ENCODE results near the gene ABHD6.
"Not testable (repeated sequence)": the region's sequence is repeated elsewhere in the genome, so short reads cannot be mapped to it uniquely, and the experiment has no call there.

The ABHD6 gene

DNA sequence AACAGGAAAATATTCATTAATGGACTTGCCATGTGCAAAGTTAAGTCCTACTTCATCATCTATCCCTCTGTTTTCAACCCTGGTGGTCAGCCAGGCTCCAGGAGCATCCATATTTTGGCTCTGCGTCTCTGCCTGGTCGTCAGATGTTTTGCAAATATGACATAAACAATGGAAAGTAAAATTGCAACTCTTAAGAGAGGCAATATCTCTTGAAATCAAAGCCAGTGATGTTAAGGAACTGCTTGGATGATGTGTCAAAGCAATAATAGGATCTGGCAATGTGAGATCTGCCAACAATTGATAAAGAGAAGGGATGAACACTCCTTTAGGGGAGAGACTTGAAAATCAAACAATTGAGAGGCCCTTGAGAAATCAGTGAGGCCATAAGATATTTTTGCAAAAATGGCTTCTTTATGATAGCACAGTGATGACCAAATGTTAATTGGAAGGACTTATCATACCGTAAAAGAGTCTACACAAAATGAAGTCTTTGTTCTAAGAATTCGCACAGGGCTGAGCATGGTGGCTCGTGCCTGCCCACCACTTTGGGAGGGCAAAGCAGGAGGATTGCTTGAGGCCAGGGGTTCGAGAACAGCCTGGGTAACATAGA is 6.5 kb downstream of the ABHD6 start:
- no peak for DNase-seq

DNA sequence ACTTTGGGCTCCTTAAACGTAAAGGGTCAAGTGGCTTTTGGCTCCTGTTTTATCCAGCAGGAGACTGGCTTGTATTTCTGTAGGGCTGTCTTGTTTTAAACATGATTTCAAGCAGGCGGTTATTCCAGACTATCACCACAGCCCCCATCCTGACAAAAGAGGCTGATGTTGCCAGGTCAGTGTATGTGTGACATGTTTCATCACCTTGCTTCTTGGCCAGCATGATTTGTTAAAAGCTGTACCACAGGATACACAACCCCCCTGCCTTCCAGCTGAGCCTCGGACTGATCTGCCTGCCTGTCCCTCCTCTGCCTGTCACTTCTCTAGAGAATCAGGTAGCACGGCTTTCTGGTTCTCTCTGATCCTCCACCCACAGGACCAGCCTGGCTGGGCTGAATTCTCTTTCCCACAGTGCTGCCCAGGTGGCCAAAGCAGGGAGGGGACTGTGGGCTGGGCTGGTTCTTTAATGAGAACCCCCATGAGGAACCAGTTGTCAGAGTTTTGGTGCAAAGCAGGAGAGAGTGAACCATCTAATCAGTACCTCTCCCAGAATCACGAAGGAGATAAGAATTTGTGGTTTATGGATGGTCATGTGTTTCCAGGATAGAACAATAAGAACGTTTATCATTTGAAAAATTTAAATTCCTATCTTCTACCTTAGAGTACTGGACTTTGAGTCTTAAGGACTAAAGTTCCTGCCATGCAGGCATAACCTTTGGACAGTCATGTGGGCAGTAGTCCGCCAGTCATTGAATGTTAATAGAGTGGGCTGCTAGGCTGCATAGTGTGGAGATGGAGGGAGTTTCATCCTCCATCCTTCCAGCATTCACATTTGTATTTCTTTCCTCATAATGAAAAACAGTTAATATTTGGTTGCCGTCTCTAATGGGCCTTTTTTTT is 8.8 kb downstream of the ABHD6 start:
- DNase-seq: no peak

DNA sequence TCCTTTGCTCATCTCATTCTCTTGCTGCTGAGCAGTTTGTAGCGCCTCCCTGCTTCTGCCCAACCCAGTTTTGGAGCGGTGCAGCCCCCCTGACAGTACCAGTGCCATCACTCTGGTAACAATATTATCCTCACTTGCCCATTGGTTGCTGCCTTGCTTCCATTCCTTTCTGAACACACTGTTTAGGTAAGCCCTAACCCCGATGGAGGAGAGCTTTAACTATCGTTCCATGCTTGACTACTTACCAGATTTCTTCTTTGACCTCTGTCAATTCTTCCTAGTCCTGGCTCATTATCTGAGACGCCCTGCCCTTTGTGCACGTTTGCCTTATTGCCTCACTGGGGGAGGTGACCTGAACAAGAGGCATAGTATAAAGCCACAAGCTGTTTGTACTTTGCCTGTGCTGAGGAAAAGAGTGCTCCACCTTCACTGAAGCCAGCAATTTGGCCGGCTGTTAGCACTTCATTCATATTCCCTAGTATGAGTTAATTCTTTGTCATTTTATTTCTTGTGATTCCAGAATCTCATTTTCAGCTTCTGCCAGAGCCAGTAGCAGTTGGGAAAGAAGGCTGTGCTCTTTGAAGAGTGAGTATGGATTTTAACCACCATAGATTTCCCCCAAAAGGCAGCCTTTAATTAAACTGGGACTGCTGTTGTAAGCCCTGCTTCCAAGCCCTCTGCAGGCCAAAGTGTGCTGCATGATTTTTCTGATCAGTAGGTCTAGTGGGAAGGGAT is 11.9 kb downstream of the ABHD6 start:
- no peak for DNase-seq

DNA sequence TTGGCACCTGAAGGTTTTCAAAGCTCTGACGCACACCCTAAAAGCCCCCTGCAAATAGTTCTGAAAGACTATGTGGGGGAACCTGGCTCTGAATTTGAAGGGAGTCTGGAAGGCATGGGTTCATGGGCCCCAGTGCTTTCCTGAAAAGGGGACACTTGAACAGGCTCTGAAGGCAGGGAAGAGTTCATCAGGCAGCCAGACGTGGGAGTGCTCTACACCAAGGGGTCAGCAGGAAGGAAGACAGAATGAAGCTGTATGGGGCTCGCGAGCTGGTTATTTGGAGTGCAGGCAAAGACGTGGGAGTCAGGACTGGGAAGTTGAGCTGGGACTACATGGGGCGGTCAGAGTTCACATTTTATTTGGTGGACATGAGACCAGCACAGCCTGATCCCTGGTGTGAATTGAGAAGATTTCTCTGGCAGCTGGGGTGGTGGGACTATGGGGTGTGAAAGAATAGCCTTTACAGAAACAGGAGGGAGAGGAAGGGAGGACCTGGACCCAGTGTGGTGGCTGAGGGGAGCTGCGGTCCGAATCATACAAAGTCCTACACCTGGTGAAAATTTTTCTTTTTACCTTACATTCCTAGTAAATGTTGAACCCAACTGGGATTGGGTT is 12.6 kb downstream of the ABHD6 start:
- no peak for DNase-seq

DNA sequence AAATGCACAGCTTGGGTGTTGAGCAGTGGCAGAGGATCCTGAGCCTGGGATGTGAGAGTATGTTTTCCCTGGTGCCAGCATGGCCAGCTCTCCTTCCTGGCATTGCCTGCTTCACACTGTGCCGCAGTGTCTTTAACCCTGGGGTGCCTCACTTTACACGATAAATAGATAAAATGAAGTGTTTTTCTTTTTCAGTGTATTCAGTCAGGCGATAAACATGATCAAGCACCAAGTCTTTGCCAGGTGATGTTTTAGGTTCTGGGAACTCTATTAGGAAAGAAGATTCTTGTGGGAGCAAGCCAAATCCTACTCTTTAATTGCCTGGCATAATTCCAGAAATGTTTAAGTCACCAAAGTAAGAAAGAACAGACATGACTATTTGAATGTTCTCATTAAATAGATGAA is 14.0 kb downstream of the ABHD6 start:
- no peak for DNase-seq

DNA sequence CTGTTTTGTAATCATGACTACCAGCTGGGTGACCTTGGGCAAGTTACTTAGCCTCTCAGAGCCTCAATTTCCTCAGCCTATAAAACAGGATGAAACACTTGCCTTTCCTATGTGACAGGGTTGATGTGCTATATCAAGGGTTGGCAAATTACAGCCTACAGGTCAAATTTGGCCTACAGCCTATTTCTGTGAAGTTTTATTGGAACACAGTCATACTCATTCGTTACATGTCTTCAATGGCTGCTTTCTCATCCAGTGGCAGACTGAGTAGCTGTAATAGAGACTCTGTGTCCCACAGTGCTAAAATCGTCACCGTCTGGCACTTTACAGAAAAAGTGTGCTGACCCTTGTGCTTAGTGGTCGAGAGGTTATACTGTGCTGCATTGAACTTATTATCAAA is 16.6 kb downstream of the ABHD6 start:
- DNase-seq: no peak

DNA sequence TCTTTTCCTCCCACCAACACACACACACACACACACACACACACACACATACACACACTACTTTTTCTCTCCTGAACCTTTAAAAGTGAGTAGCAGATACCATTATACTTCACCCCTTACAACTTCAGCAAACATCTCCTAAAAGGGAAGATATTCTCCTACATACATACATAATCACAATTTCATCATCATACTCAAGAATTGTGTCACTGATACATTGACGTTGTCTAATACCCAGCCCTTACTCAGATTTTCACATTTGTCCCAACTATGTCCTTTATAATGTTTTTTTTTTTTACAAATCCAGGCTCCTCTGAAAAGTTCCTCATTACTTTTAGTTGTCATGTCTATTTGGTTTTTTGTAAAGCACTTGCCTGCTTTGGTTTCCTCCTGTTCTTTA is 18.5 kb downstream of the ABHD6 start:
- no peak for DNase-seq

DNA sequence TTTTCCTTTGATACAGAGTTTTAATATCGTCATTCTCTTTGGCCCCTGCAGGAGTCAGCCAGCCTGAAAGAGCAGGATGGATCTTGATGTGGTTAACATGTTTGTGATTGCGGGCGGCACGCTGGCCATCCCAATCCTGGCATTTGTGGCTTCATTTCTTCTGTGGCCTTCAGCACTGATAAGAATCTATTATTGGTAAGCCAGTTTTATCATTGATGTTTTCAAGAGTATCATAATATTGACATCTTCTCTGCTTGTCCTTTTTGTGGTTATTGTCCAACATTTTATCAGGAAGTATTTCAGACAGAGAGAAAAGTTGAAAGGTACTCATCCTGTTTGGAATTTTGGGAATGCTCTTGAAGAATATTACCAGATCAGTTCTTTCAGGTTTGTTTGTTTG is 18.9 kb downstream of the ABHD6 start:
- DNase-seq: no peak

DNA sequence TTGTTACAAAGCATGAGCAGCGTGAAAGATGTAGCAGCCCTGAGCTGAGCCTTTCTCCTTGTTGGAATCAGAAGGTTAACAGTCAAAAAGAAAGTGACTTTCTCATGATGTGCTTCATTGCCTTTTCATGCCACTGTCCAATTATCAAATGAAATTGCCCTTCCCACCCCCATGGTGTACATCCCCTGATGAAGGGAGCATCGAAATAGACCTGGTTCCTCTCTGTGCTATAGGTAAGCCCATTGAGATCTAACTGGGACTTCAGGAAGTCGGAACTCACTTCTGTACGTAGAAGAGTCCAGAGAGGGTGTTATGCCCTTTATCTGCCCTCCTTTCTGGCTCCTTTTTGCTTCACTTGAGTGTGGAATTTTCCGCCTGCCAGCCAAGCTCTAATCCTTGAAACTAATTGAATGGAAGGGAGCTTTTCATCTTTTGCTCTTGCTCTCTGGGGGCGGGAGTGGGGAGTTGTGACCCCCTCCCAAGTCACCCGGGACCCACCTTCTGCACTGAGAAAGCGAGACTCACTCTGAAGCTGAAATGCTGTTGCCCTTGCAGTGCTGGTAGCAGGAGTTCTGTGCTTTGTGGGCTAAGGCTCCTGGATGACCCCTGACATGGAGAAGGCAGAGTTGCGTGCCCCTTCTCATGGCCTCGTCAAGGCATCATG is 20.9 kb downstream of the ABHD6 start:
- no peak for DNase-seq

DNA sequence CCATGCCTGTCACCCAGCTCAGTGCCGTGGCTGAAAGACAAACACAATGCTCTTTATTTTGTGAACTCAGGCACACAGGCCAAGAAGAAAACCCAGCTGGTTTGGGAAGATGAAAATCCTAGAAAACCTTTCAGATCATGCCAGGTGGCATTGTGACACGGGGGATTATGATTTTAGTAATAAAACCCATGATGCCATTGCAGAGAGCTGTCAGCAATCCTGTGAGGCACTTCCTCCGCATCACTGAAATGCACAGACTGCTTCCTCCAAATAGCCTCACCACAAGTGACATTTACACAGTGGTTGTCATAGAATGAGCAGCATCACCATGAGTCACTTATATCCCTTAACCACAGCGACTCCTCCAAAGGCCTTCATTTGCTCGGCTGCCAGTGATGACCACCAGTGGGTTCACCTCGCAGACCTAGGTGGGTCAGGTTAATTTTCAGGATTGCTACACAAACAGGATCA is 22.7 kb downstream of the ABHD6 start:
- DNase-seq: no peak

DNA sequence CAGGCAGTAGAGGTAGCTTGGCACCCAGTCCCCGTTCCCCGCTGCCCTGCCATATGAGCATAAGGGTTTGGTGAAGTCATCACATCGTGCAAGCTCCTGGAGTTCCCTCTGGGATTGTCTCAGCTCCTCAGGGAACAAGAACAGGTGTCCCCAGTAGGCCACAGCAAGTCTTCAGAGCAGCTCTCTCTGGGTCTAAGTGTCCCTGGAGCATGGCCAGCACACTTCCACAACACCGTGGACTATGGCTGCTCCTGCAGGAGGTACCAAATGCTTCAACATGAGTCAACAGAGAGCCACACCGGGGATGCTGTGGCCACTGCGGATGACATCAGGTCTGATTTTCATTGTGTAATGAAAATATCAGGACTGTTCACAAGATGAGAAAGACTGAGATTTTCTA is 23.1 kb downstream of the ABHD6 start:
- no peak for DNase-seq

DNA sequence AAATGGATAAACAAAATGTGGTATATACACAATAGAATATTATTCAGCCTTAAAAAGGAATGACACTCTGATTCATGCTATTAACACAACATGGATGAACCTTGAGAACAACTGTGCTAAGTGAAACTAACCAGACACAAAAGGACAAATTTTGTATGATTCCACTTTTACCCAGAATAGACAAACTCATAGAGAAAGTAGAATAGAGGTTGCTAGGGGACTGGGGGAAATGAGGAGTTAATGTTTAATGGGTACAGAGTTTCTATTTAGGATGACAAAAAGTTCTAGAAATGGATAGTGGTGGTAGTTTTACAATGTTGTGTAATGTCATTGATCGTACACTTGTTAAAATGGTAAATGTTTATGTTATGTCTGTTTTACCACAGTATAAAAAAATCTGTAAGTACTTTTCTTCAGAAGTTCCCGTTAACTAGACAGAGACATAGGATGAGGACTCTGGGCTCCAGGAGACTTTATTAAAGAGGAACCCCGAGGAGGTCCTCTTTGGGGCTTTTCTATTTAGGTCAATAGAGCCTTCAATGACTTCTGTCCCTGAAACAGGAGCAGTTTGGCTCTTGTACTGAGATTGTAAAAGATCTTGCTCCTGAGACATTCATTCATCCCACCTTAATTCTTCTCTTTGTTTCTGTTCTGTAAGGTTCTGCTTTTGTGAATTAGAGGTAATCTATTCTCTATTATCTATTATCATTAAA is 24.5 kb downstream of the ABHD6 start:
- DNase-seq: no peak

DNA sequence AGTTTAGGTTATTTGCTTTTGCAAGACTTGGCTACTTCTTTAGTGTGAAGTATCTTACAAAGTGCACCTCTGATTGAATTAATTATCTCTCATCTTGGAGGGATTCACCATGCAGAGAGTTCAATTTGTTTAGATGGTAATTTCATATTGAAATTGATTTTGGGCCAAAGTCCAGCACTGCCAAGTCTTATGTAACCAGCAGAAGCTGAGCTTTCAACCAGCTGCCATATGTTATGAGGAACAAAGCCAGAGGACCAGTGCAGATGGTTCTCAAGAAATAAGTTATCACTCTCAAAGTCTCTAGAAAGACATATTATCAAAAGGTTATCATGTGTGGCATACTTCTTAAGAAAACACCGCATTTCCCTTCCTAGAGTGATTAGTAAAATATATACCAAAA is 29.0 kb downstream of the ABHD6 start:
- no peak for DNase-seq

DNA sequence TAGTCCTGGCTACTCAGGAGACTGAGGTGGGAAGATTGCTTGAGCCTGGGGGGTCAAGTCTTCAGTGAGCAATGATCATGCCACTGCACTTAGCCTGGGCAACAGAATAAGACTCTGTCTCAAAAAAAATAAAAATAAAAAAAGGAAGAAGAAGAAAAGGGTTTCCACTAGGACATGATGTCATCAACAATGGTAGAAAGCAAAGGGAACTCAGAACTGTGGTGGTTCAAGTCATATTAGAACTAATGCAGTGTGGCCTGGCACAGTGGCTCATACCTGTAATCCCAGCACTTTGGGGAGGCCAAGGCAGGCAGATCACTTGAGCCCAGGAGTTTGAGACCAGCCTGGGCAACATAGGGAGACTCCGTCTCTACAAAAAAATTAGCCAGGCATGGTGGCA is 30.0 kb downstream of the ABHD6 start:
- not testable (repeated sequence) for DNase-seq

DNA sequence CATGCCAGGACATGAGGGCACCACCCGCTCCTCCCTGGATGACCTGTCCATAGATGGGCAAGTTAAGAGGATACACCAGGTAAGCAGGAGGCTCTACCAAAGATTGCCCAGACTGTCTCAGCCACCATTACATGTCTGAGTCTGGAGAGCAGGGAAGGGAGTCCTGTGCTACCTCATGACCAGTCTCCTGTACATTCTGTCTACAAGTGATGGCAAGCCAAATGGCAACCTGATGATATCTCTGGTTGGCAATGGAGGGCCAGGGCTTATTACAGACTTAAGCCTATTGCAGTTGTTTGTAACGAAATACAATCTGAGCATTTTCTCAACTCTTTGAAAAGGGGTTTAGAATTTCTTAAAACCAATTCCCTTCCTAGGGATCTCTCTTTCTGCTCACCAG is 31.8 kb downstream of the ABHD6 start:
- DNase-seq: no peak

DNA sequence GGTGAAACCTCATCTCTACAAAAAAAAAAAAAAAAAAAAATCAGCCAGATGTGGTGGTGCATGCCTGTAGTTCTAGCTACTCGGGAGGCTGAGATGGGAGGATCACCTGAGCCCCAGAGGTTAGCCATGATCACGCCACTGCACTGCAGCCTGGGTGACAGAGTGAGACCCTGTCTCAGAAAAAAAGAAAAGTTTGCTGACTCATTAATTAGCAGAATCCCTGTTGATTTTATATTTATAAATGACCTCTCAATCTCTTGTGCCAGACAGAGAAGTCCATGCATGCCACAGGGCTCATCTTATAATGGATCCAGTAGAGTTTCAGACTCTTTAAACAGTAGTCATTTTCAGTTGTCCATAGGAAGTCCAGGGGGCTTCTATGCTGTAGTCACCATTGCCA is 32.9 kb downstream of the ABHD6 start:
- no peak for DNase-seq

DNA sequence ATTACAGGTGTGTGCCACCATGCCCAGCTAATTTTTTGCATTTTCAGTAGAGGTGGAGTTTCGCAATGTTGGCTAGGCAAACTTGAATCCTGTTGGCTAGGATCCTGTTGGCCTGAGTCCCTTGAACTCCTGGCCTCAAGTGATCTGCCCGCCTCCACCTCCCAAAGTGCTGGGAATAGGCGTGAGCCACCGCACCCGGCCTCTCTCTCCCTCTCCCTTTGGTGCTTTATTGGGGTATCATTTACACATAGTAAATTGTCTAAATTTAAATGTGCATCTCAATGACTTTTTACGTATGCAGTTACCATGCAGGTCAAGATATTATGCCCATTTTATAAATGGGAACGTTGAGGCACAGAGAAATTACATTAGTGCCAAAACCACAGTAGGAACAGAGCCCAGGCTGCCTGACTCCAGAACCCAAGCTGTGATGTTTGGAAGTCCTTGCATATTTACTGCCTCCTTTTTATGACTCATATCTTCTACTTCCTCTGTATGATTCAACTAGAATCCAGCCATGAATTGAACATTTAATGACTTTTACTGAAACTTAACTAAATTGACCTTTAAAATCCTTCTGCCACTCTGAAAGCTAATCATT is 34.4 kb downstream of the ABHD6 start:
- DNase-seq: no peak

DNA sequence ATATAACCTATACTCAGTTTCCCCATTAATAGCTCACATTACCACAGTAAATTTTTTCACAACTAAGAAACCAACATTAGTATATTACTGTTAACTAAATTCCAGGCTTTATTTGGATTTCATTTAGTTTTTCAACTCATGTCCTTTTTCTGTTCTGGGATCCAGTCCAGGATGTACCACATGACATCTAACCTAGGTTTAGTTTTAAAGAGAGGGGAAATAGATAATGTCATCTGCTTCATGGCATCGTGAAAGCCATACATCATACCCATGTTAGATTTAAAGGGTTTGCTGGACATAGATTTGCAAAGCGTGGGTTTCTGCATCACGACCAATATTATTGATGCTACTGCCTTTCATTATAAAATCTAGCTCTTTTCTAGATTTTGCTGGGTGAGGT is 35.3 kb downstream of the ABHD6 start:
- DNase-seq: no peak

DNA sequence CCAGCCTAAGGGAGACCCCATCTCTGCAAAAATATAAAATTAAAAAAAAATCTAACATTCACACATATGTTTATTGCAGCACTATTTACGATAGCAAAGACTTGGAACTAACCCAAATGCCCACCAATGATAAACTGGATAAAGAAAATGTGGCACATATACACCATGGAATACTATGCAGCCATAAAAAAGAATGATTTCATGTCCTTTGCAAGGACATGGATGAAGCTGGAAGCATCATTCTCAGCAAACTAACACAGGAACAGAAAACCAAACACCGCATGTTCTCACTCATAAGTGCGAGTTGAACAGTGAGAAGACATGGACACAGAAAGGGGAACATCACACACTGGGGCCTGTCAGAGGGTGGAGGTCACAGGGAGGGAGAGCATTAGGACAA is 35.8 kb downstream of the ABHD6 start:
- not testable (repeated sequence) for DNase-seq

DNA sequence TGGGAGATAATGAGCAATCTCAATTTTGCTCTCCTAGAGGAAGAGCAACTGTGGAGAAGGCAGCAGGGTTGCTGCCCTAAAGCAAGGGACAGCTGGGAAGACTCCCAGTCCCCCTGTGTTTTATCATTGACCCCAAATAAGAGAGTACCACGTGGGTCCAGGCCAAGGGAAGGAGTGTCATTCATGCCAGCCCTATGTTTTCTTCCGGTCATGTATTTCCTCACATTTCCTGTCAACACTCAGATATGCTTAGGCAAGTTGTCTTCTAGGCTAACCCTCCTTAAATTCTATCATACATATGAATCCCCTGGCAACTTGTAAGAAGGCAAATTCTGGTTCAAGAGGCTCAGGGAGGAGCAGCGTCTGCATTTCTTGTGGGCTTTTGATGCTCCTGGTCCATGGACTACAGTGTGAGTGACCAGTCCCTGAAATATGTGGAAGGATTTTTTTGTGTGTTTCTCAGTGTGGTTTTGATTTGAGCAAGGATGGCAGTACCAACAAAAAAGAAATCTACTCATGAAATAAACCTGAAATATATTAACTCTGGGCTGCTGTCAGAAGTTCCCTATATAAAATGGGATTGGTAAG is 36.5 kb downstream of the ABHD6 start:
- DNase-seq: no peak

DNA sequence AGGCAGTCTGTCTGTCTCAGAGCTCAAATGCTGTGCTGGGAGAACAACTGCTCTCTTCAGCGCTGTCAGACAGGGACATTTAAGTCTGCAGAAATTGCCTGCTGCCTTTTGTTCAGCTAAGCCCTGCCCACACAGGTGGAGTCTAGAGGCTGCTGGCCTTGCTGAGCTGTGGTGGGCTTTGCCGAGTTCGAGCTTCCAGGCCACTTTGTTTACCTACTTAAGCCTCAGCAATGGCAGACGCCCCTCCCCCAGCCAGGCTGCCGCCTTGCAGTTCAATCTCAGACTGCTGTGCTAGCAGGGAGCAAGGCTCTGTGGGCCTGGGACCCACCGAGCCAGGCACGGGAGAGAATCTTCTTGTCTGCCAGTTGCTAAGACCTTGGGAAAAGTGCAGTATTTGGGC is 43.5 kb downstream of the ABHD6 start:
- DNase-seq: no peak

Data from CD4-positive, alpha-beta T cell treated with Interleukin-10 for 1 hour (primary cell).